RPMI7951 (cell line): Measurements from ENCODE around the gene ANO5. TPM values are rescaled to one million over a fixed set of nuclear protein-coding genes. Genes with fewer than 3 reads are reported as not detected.
A peak's percentile ranks its signal among the peaks of the same experiment; 100 is the strongest.
"Not testable (repeated sequence)": the region's sequence is repeated elsewhere in the genome, so short reads cannot be mapped to it uniquely, and the experiment has no call there.

Experiments
- DNase-seq: peaks from one replicate; pipeline ENCODE4 v3.0.0-alpha.2; 2012; ENCODE audit warnings: low read depth
- total RNA-seq: library from RNA; depleted of rRNA; stranded (reverse); fragments of >200 nt; shearing (Covaris generic); gene quantifications from 2 replicates; pipeline ENCODE4 v1.2.3, GENCODE V29; 2014

The ANO5 gene
- total RNA-seq, 1 experiment from 2014 or later = not detected

GRCh38 chr11:22197139-22198005 is 4.5 kb downstream of the ANO5 start:
- no peak for DNase-seq

GRCh38 chr11:22199243-22199642 is 6.4 kb downstream of the ANO5 start:
- no peak for DNase-seq

- DNase-seq = no peak
These were observed 10.4 kb downstream of the ANO5 start for GRCh38 chr11:22203281-22203680.

GRCh38 chr11:22207162-22207561 is 14.3 kb downstream of the ANO5 start:
- no peak for DNase-seq

GRCh38 chr11:22208151-22208858 is 15.4 kb downstream of the ANO5 start:
- DNase-seq = no peak

GRCh38 chr11:22216940-22217339 is 24.1 kb downstream of the ANO5 start:
- DNase-seq = no peak

GRCh38 chr11:22221143-22221542 is 28.3 kb downstream of the ANO5 start:
- DNase-seq = no peak

GRCh38 chr11:22225190-22225589 is 32.3 kb downstream of the ANO5 start:
- no peak for DNase-seq

GRCh38 chr11:22234743-22235142 is 41.9 kb downstream of the ANO5 start:
- no peak for DNase-seq

- DNase-seq = peak; percentile 19
These were observed 52.2 kb downstream of the ANO5 start for GRCh38 chr11:22244986-22245592.

- DNase-seq = no peak
These were observed 54.1 kb downstream of the ANO5 start for GRCh38 chr11:22246992-22247391.

- no peak for DNase-seq
These were observed 57.0 kb downstream of the ANO5 start for GRCh38 chr11:22249871-22250270.

GRCh38 chr11:22256876-22257275 is 64.0 kb downstream of the ANO5 start:
- no peak for DNase-seq

GRCh38 chr11:22263613-22264012 is 70.7 kb downstream of the ANO5 start:
- no peak for DNase-seq

- DNase-seq = not testable (repeated sequence)
These were observed 76.2 kb downstream of the ANO5 start for GRCh38 chr11:22268983-22269624.

GRCh38 chr11:22273781-22274180 is 80.9 kb downstream of the ANO5 start:
- DNase-seq = no peak

- no peak for DNase-seq
These were observed 82.7 kb downstream of the ANO5 start for GRCh38 chr11:22275600-22275999.

- DNase-seq = no peak
These were observed 83.7 kb downstream of the ANO5 start for GRCh38 chr11:22276535-22276934.

- not testable (repeated sequence) for DNase-seq
These were observed 92.1 kb downstream of the ANO5 start for GRCh38 chr11:22284991-22285390.

GRCh38 chr11:22302368-22302767 is 109.5 kb downstream of the ANO5 start:
- no peak for DNase-seq

- peak; percentile 15 for DNase-seq
These were observed 111.6 kb downstream of the ANO5 start for GRCh38 chr11:22304337-22304961.

- DNase-seq = peak; percentile 17
These were observed 124.8 kb downstream of the ANO5 start for GRCh38 chr11:22317656-22318055.
